HEK293 (cell line): Measurements from ENCODE around the gene STEAP3.
A peak's percentile ranks its signal among the peaks of the same experiment; 100 is the strongest.

Source experiments
- BCL11B ChIP-seq: fragments of 450-650 bp; formaldehyde crosslinking; IDR thresholded peaks from 2 replicates; pipeline ENCODE4 v1.5.1; 2016; ENCODE audit warnings: low read depth, missing biosample characterization, missing genetic modification characterization
- ELK4 ChIP-seq: IDR thresholded peaks from 2 replicates; pipeline ENCODE4 v1.6.1; 2011; ENCODE audit warnings: mild to moderate bottlenecking, low read depth, low read length, borderline replicate concordance
- PATZ1 ChIP-seq: fragments of 450-650 bp; formaldehyde crosslinking; IDR thresholded peaks from 2 replicates; pipeline ENCODE4 v1.5.1; 2016; ENCODE audit warnings: missing biosample characterization, missing genetic modification characterization
- YY2 ChIP-seq: fragments of 450-650 bp; formaldehyde crosslinking; IDR thresholded peaks from 2 replicates; pipeline ENCODE4 v1.5.1; 2016; ENCODE audit warnings: missing biosample characterization, missing genetic modification characterization
- ZBTB48 ChIP-seq: fragments of 450-650 bp; formaldehyde crosslinking; IDR thresholded peaks from 2 replicates; pipeline ENCODE4 v1.5.1; 2016; ENCODE audit warnings: missing biosample characterization, missing genetic modification characterization
- ZBTB6 ChIP-seq: fragments of 450-650 bp; formaldehyde crosslinking; IDR thresholded peaks from 2 replicates; pipeline ENCODE4 v1.5.1; 2017; ENCODE audit warnings: missing biosample characterization, missing genetic modification characterization
- ZBTB7A ChIP-seq: fragments of 450-650 bp; formaldehyde crosslinking; IDR thresholded peaks from 2 replicates; pipeline ENCODE4 v1.5.1; 2016; ENCODE audit warnings: low read depth, missing biosample characterization, missing genetic modification characterization
- ZBTB8A ChIP-seq: fragments of 450-650 bp; formaldehyde crosslinking; IDR thresholded peaks from 2 replicates; pipeline ENCODE4 v1.5.1; 2016; ENCODE audit warnings: missing biosample characterization, missing genetic modification characterization
- ZFP37 ChIP-seq: fragments of 450-650 bp; formaldehyde crosslinking; IDR thresholded peaks from 2 replicates; pipeline ENCODE4 v1.5.1; 2016; ENCODE audit warnings: missing biosample characterization, missing genetic modification characterization
- ZIC2 ChIP-seq: fragments of 450-650 bp; formaldehyde crosslinking; IDR thresholded peaks from 2 replicates; pipeline ENCODE4 v1.5.1; 2016; ENCODE audit warnings: missing biosample characterization, missing genetic modification characterization
- ZNF112 ChIP-seq: fragments of 450-650 bp; formaldehyde crosslinking; IDR thresholded peaks from 2 replicates; pipeline ENCODE4 v1.5.0; 2017; ENCODE audit warnings: missing biosample characterization, missing genetic modification characterization
- ZNF133 ChIP-seq: fragments of 450-650 bp; formaldehyde crosslinking; IDR thresholded peaks from 2 replicates; pipeline ENCODE4 v1.5.1; 2016; ENCODE audit warnings: missing biosample characterization, missing genetic modification characterization
- ZNF146 ChIP-seq: fragments of 450-650 bp; formaldehyde crosslinking; IDR thresholded peaks from 2 replicates; pipeline ENCODE4 v1.5.1; 2016; ENCODE audit warnings: missing biosample characterization, missing genetic modification characterization
- ZNF157 ChIP-seq: fragments of 450-650 bp; formaldehyde crosslinking; IDR thresholded peaks from 2 replicates; pipeline ENCODE4 v1.5.1; 2016; ENCODE audit warnings: missing biosample characterization, missing genetic modification characterization
- ZNF175 ChIP-seq: fragments of 450-650 bp; formaldehyde crosslinking; IDR thresholded peaks from 2 replicates; pipeline ENCODE4 v1.5.1; 2016; ENCODE audit warnings: missing biosample characterization, missing genetic modification characterization
- ZNF19 ChIP-seq: fragments of 450-650 bp; formaldehyde crosslinking; IDR thresholded peaks from 2 replicates; pipeline ENCODE4; 2016; ENCODE audit warnings: missing biosample characterization, missing genetic modification characterization, low read depth
- ZNF214 ChIP-seq: fragments of 450-650 bp; formaldehyde crosslinking; IDR thresholded peaks from 2 replicates; pipeline ENCODE4 v1.5.1; 2017; ENCODE audit warnings: missing biosample characterization, mild to moderate bottlenecking, missing genetic modification characterization, borderline replicate concordance
- ZNF350 ChIP-seq: fragments of 450-650 bp; formaldehyde crosslinking; IDR thresholded peaks from 2 replicates; pipeline ENCODE4 v1.5.0; 2017; ENCODE audit warnings: missing biosample characterization, mild to moderate bottlenecking, missing genetic modification characterization
- ZNF354C ChIP-seq: fragments of 450-650 bp; formaldehyde crosslinking; IDR thresholded peaks from 2 replicates; pipeline ENCODE4 v1.5.1; 2016; ENCODE audit warnings: missing biosample characterization, missing genetic modification characterization, low read depth, borderline replicate concordance
- ZNF48 ChIP-seq: fragments of 450-650 bp; formaldehyde crosslinking; IDR thresholded peaks from 2 replicates; pipeline ENCODE4 v1.5.1; 2016; ENCODE audit warnings: missing biosample characterization, missing genetic modification characterization
- ZNF501 ChIP-seq: fragments of 450-650 bp; formaldehyde crosslinking; IDR thresholded peaks from 2 replicates; pipeline ENCODE4 v1.5.1; 2016; ENCODE audit warnings: missing biosample characterization, missing genetic modification characterization
- ZNF513 ChIP-seq: fragments of 450-650 bp; IDR thresholded peaks from 2 replicates; pipeline ENCODE4 v1.5.1; 2018; ENCODE audit warnings: missing biosample characterization, missing genetic modification characterization
- ZNF514 ChIP-seq: fragments of 450-650 bp; formaldehyde crosslinking; IDR thresholded peaks from 2 replicates; pipeline ENCODE4 v1.5.1; 2016; ENCODE audit warnings: missing biosample characterization, missing genetic modification characterization
- ZNF530 ChIP-seq: fragments of 450-650 bp; formaldehyde crosslinking; IDR thresholded peaks from 2 replicates; pipeline ENCODE4 v1.5.1; 2016; ENCODE audit warnings: low read depth, missing biosample characterization, missing genetic modification characterization
- ZNF555 ChIP-seq: fragments of 450-650 bp; formaldehyde crosslinking; conservative IDR thresholded peaks from 2 replicates; pipeline ENCODE4 v1.5.1; 2017; ENCODE audit warnings: missing biosample characterization, mild to moderate bottlenecking, missing genetic modification characterization, inconsistent platforms
- ZNF561 ChIP-seq: fragments of 450-650 bp; IDR thresholded peaks from 2 replicates; pipeline ENCODE4 v1.5.1; 2018; ENCODE audit warnings: missing biosample characterization, missing genetic modification characterization, borderline replicate concordance
- ZNF626 ChIP-seq: fragments of 450-650 bp; sonication (Bioruptor Pico); formaldehyde crosslinking; IDR thresholded peaks from 2 replicates; pipeline ENCODE4 v1.5.1; 2018; ENCODE audit warnings: missing biosample characterization, missing genetic modification characterization, inconsistent platforms
- ZNF791 ChIP-seq: fragments of 450-650 bp; formaldehyde crosslinking; IDR thresholded peaks from 2 replicates; pipeline ENCODE4 v1.5.1; 2016; ENCODE audit warnings: missing biosample characterization, missing genetic modification characterization
- TF ChIP-seq, protein P1 (sequence below): fragments of 450-650 bp; formaldehyde crosslinking; IDR thresholded peaks from 2 replicates; pipeline ENCODE4 v1.5.1; 2016; ENCODE audit warnings: missing biosample characterization, missing genetic modification characterization
- TF ChIP-seq, protein P2 (sequence below): fragments of 450-650 bp; formaldehyde crosslinking; IDR thresholded peaks from 2 replicates; pipeline ENCODE4 v1.5.1; 2017; ENCODE audit warnings: missing biosample characterization, missing genetic modification characterization

The STEAP3 gene

DNA sequence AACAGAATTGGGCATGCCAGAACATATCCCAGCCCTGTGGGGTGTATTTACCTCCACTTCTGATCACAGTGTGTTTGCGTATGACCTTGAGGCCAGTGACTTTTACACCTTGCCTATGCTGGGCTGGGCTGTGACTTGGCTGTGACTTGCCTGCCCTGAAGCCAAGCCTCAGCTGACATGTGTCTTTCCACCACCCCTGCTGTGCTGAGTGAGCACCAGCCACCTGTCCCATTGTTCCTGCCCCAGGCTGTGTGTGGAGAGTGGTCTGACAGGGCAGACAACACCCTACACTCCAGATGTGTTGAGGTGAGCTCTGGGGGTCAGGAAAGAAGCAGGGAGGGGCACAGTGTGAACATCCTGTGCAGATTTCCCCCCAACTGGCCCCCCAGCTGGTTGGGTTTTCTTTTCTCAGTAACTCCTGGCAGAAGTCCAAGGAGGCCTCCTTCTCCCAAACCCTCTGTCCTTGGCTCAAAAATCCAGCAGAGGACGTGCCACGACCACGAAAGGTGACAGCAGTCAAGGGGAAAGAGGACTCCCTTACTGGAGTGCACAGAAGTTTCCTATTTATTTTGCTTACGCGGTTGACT, 5.1 kb upstream of the STEAP3 start (continued):
- TF ChIP-seq, protein P1, sequence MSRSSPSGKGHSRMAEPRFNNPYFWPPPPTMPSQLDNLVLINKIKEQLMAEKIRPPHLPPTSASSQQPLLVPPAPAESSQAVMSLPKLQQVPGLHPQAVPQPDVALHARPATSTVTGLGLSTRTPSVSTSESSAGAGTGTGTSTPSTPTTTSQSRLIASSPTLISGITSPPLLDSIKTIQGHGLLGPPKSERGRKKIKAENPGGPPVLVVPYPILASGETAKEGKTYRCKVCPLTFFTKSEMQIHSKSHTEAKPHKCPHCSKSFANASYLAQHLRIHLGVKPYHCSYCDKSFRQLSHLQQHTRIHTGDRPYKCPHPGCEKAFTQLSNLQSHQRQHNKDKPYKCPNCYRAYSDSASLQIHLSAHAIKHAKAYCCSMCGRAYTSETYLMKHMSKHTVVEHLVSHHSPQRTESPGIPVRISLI, result no peak
- TF ChIP-seq ZIC2 (tag by site-specific recombination) (peak; percentile 96), ZNF791 (tag by site-specific recombination) (no peak), YY2 (tag by site-specific recombination) (no peak), ZNF501 (no peak), ZNF514 (tag by site-specific recombination) (no peak), ELK4 (no peak), ZBTB8A (tag by site-specific recombination) (0 out of 2 replicates have a peak, but pooled peaks have one; percentile 5), ZNF19 (tag by site-specific recombination) (no peak), ZFP37 (tag by site-specific recombination) (no peak), ZNF561 (no peak), ZNF626 (tag by site-specific recombination) (no peak), ZNF146 (no peak), ZNF133 (tag by site-specific recombination) (no peak), ZBTB7A (no peak), ZBTB48 (tag by site-specific recombination) (peak; percentile 63), ZBTB6 (tag by site-specific recombination) (no peak), ZNF214 (no peak), ZNF48 (tag by site-specific recombination) (no peak), BCL11B (no peak), ZNF530 (tag by site-specific recombination) (no peak), ZNF354C (tag by site-specific recombination) (no peak), ZNF175 (tag by site-specific recombination) (no peak), ZNF350 (tag by site-specific recombination) (no peak), ZNF157 (tag by site-specific recombination) (no peak), ZNF513 (tag by site-specific recombination) (no peak), PATZ1 (tag by site-specific recombination) (peak; percentile 63), ZNF555 (tag by site-specific recombination) (no peak), ZNF112 (no peak)
- TF ChIP-seq, protein P2, sequence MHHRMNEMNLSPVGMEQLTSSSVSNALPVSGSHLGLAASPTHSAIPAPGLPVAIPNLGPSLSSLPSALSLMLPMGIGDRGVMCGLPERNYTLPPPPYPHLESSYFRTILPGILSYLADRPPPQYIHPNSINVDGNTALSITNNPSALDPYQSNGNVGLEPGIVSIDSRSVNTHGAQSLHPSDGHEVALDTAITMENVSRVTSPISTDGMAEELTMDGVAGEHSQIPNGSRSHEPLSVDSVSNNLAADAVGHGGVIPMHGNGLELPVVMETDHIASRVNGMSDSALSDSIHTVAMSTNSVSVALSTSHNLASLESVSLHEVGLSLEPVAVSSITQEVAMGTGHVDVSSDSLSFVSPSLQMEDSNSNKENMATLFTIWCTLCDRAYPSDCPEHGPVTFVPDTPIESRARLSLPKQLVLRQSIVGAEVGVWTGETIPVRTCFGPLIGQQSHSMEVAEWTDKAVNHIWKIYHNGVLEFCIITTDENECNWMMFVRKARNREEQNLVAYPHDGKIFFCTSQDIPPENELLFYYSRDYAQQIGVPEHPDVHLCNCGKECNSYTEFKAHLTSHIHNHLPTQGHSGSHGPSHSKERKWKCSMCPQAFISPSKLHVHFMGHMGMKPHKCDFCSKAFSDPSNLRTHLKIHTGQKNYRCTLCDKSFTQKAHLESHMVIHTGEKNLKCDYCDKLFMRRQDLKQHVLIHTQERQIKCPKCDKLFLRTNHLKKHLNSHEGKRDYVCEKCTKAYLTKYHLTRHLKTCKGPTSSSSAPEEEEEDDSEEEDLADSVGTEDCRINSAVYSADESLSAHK (tag by site-specific recombination), result no peak
